K562 (cell line): Measurements from ENCODE around the gene APOO. TPM values are rescaled to one million over a fixed set of nuclear protein-coding genes. Genes with fewer than 3 reads are reported as not detected.

Source experiments
- ATAC-seq: fragments of 200-7000 bp; cut with Tn5 transposase; 3 replicates; pipeline ENCODE4 v1.9.1; 2020; ENCODE audit warnings: moderate library complexity
- BruUV-seq: library from RNA; stranded (reverse); fragments of 400-500 nt; replicated peaks from 2 replicates; lab custom pipeline; 2021; lab: Mats Ljungman, UMichigan
- CTCF ChIA-PET: fragments of 300-600 bp; formaldehyde crosslinking; extraction: SDS; loops from one replicate; lab custom pipeline; 2021; ENCODE audit warnings: low intra/inter-chr PET ratio; lab: Yijun Ruan, JAX
- POLR2A ChIA-PET: fragments of 300-600, 350-650 bp; sonication (Branson Sonifier 250); formaldehyde crosslinking; extraction: SDS; loops from one replicate; lab custom pipeline; 2021; ENCODE audit warnings: antibody characterized with exemption, inconsistent platforms; lab: Yijun Ruan, JAX
- DNase-seq, 4 experiments: peaks; one replicate each; pipeline versions ENCODE4 v3.0.0 to v3.0.0-alpha.2; 2011 to 2018; ENCODE audit warnings: low spot score in 3 of 4, mixed read lengths in 3 of 4; ENCODE audit errors: extremely low read depth in 1 of 4
- FAIRE-seq: peaks from 2 replicates; lab custom pipeline; 2011; peaks lifted over from hg19 to GRCh38; lab: Jason Lieb, UNC
- H2AFZ ChIP-seq: 2 replicates; pipeline ENCODE4 v1.6.0; 2011; ENCODE audit warnings: low read depth, low read length, control low read depth, inconsistent platforms
- H3K27ac ChIP-seq: fragments of 200-600 bp; 3 replicates; pipeline ENCODE4 v1.8.0; 2011; ENCODE audit warnings: low read depth, mild to moderate bottlenecking, control low read depth, inconsistent platforms, low read length, moderate library complexity, mixed read lengths; ENCODE audit errors: extremely low read depth
- H3K27me3 ChIP-seq, 2 experiments: fragments of 300-600 bp in 1 of 2; 2 replicates in 1 of 2; 3 replicates in 1 of 2; pipeline versions ENCODE4 v1.6.0 to v1.8.0; 2011; ENCODE audit warnings: inconsistent platforms in 2 of 2, low read length in 2 of 2, mild to moderate bottlenecking in 1 of 2, mixed read lengths in 1 of 2, moderate library complexity in 1 of 2; ENCODE audit not compliant: control insufficient read depth in 2 of 2, insufficient read depth in 2 of 2
- H3K36me3 ChIP-seq: fragments of 300-600 bp; 3 replicates; pipeline ENCODE4 v1.8.0; 2011; ENCODE audit warnings: mild to moderate bottlenecking, low read length, inconsistent platforms; ENCODE audit not compliant: control insufficient read depth, insufficient read depth
- H3K4me1 ChIP-seq, 2 experiments: fragments of 200-600 bp in 1 of 2; replicated peaks in 1 of 2; 2 replicates in 1 of 2; 3 replicates in 1 of 2; pipeline versions ENCODE4 v1.5.1 to v1.8.0; 2011; ENCODE audit warnings: inconsistent platforms in 2 of 2, low read length in 2 of 2, mild to moderate bottlenecking in 1 of 2, mixed read lengths in 1 of 2, moderate library complexity in 1 of 2; ENCODE audit not compliant: control insufficient read depth in 2 of 2, insufficient read depth in 2 of 2
- H3K4me2 ChIP-seq: 2 replicates; pipeline ENCODE4 v1.6.1; 2011; ENCODE audit warnings: low read length, control low read depth, inconsistent platforms, mixed read lengths; ENCODE audit not compliant: insufficient read depth
- H3K4me3 ChIP-seq: fragments of 200-600 bp; sonication (generic), shearing (Covaris generic); 2 replicates; pipeline ENCODE4 v1.5.1; 2016; ENCODE audit warnings: control low read depth, inconsistent platforms
- H3K79me2 ChIP-seq: fragments of 200-600 bp; 3 replicates; pipeline ENCODE4 v1.8.0; 2011; ENCODE audit warnings: low read length, inconsistent platforms; ENCODE audit not compliant: control insufficient read depth, insufficient read depth
- H3K9ac ChIP-seq, 2 experiments: 2 replicates each; pipeline versions ENCODE4 v1.6.0 to v1.6.1; 2011; ENCODE audit warnings: low read depth in 2 of 2, low read length in 2 of 2, control low read depth in 1 of 2, inconsistent platforms in 1 of 2, mild to moderate bottlenecking in 1 of 2, mixed read lengths in 1 of 2; ENCODE audit not compliant: insufficient read depth in 1 of 2
- H3K9me1 ChIP-seq: one replicate; pipeline ENCODE4 v1.6.0; 2011; ENCODE audit warnings: inconsistent platforms, mild to moderate bottlenecking, low read length, moderate library complexity; ENCODE audit not compliant: control insufficient read depth, insufficient read depth
- H3K9me3 ChIP-seq: replicated peaks from 2 replicates; pipeline ENCODE4 v1.5.1; 2011; ENCODE audit warnings: low read depth, low read length, inconsistent platforms; ENCODE audit not compliant: control insufficient read depth, insufficient read depth
- H4K20me1 ChIP-seq: replicated peaks from 2 replicates; pipeline ENCODE4 v1.6.1; 2011; ENCODE audit warnings: low read length, inconsistent platforms, mixed read lengths; ENCODE audit not compliant: control insufficient read depth, insufficient read depth
- CHD2 ChIP-seq: IDR thresholded peaks from 2 replicates; pipeline ENCODE4 v1.6.1; 2011; ENCODE audit warnings: low read depth, low read length
- HLTF ChIP-seq: fragments of 450-650 bp; IDR thresholded peaks from 2 replicates; pipeline ENCODE4 v1.6.1; 2016
- HOXB6 ChIP-seq: fragments of 250-450 bp; sonication (Bioruptor Pico); IDR thresholded peaks from 2 replicates; pipeline ENCODE4 v1.5.1; 2022; ENCODE audit warnings: mild to moderate bottlenecking, borderline replicate concordance
- JUN ChIP-seq, 2 experiments: sonication (generic) in 1 of 2; formaldehyde crosslinking in 1 of 2; IDR thresholded peaks; 2 replicates each; pipeline versions ENCODE4 v1.6.1 to v1.8.0; 2012 to 2022; ENCODE audit warnings: borderline replicate concordance in 2 of 2, mild to moderate bottlenecking in 2 of 2, improper control_type of control experiment in 1 of 2, low read depth in 1 of 2, low read length in 1 of 2, missing genetic modification reagents in 1 of 2
- KDM1A ChIP-seq, 2 experiments: fragments of 450-650 bp; IDR thresholded peaks; 2 replicates each; pipeline ENCODE4 v1.6.1; 2016; ENCODE audit warnings: mild to moderate bottlenecking in 2 of 2
- L3MBTL2 ChIP-seq: fragments of 450-650 bp; IDR thresholded peaks from 2 replicates; pipeline ENCODE4 v1.6.1; 2016; ENCODE audit warnings: mild to moderate bottlenecking, moderate library complexity
- SRSF1 ChIP-seq: fragments of 200-400 bp; formaldehyde crosslinking; IDR thresholded peaks from 2 replicates; pipeline ENCODE4 v1.6.1; 2017; ENCODE audit warnings: mild to moderate bottlenecking, low read depth, low read length, moderate library complexity
- ZNF175 ChIP-seq: fragments of 200-800 bp; sonication (Bioruptor generic); IDR thresholded peaks from 2 replicates; pipeline ENCODE4 v1.6.1; 2016; ENCODE audit warnings: low read depth, mild to moderate bottlenecking, missing genetic modification characterization, missing compliant biosample characterization
- ZNF586 ChIP-seq: fragments of 450-650 bp; formaldehyde crosslinking; conservative IDR thresholded peaks from 2 replicates; pipeline ENCODE4 v1.4.0; 2020; ENCODE audit warnings: mild to moderate bottlenecking, moderate library complexity
- ZNF668 ChIP-seq: fragments of 250-450 bp; sonication (Bioruptor Pico); IDR thresholded peaks from 2 replicates; pipeline ENCODE4 v1.8.0; 2022; ENCODE audit warnings: mild to moderate bottlenecking, inconsistent platforms
- WGBS: fragments of 100-300 bp; shearing (Covaris generic); methylation state at CpG from one replicate; pipeline ENCODE4 v1.1.6; 2016; ENCODE audit warnings: low coverage, mixed read lengths; ENCODE audit not compliant: insufficient coverage; ENCODE audit errors: missing lambda C conversion rate; 5-methylcytosine and 5-hydroxymethylcytosine counted together
- in situ Hi-C: fragments of 300-500 bp; cut with MboI; formaldehyde crosslinking; loops from 4 replicates; pipeline ENCODE4 v1.15.0; 2018; ENCODE audit warnings: inconsistent platforms, mixed read lengths
- intact Hi-C: fragments of 100-400 bp; cut with micrococcal nuclease; formaldehyde crosslinking; loops from 2 replicates; pipeline ENCODE4 v1.14.2; 2022
- polyA plus RNA-seq, 8 experiments: library from polyadenylated mRNA; depleted of rRNA in 4 of 8; stranded (reverse) in 5 of 8; unstranded in 3 of 8; fragments of >200 nt; fragmentation: Nextera tagmentation in 2 of 8; fragmentation: Illumina TruSeq in 1 of 8; extraction: Ambion mirVana in 2 of 8; extraction: Trizol in 1 of 8; gene quantifications; 2 replicates each; pipeline versions ENCODE4 v1.2.1 to v1.2.3, GENCODE V29; 2011 to 2014; ENCODE audit warnings: inconsistent platforms in 1 of 8, missing spikeins in 1 of 8
- total RNA-seq, 7 experiments: library from RNA; depleted of rRNA in 6 of 7; stranded (reverse); fragments of >200 nt in 6 of 7; fragmentation: Illumina TruSeq in 2 of 7; extraction: Trizol in 2 of 7; gene quantifications; 2 replicates each; pipeline versions ENCODE4 v1.2.1 to v1.2.3, GENCODE V29; 2011 to 2021; ENCODE audit warnings: low replicate concordance in 1 of 7
- TF ChIP-seq, protein P1 (sequence below): sonication (generic); formaldehyde crosslinking; IDR thresholded peaks from 2 replicates; pipeline ENCODE4 v1.8.1; 2022; ENCODE audit warnings: missing genetic modification reagents
- TF ChIP-seq, protein P2 (sequence below): fragments of 150-350 bp; IDR thresholded peaks from 2 replicates; pipeline ENCODE4 v1.6.1; 2014; ENCODE audit warnings: low read depth, mild to moderate bottlenecking, low read length, borderline replicate concordance
- TF ChIP-seq, protein P3 (sequence below): fragments of 250-450 bp; sonication (Bioruptor Pico); IDR thresholded peaks from 2 replicates; pipeline ENCODE4 v1.8.0; 2021; ENCODE audit warnings: moderate library complexity, mild to moderate bottlenecking, inconsistent platforms
- TF ChIP-seq, protein P4 (sequence below): sonication (generic); formaldehyde crosslinking; IDR thresholded peaks from 2 replicates; pipeline ENCODE4 v1.8.1; 2023; ENCODE audit warnings: mild to moderate bottlenecking, missing genetic modification reagents
- TF ChIP-seq, protein P5 (sequence below): fragments of 250-450 bp; sonication (Bioruptor Pico); IDR thresholded peaks from 2 replicates; pipeline ENCODE4 v1.8.0; 2021; ENCODE audit warnings: borderline replicate concordance, mild to moderate bottlenecking, moderate library complexity; ENCODE audit not compliant: poor library complexity, severe bottlenecking

The APOO gene
- total and polyA plus RNA-seq, 9 of the 15 experiments (the other 6 are each of a cell fraction or from before 2014, with no cell fraction given): 37.3 to 76.4 (median 60.8) TPM

DNA sequence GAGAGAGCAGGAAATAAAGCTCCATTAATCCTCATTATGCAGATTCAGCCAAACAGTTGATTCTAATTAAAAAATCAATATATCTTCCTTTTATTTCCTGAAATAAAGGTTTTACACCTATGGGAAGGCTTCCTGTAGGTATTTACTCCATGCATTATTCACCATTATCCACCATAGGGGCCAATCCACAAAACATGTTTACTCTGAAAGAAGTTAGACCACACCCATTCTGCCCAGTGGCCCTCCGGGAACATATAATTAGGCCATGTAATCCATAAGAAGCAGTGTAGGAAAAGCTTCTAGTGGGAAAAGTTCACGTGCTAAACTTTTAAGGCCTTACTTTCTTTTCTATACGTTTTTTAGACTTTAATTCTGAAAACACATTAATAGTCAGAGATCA lies 67.1 kb downstream of the APOO start:
- DNase-seq: no peak
- intact Hi-C loops: loop anchor here (5.0 kb wide), 1 partner anchor 62 kb away; no protein-coding TSS in a partner anchor
- no peaks in the 10 kb centered on the region for H3K79me2 ChIP-seq
- no peak overlapping the region for H3K4me3 ChIP-seq
- no peak for FAIRE-seq
- 32% methylated on average over 3 of the region's 3 CpGs for WGBS
- H3K4me1 ChIP-seq: peaks cover 8 to 18% of the 10 kb centered on the region in 2 experiments; a peak in 4 of 5 replicates
- POLR2A ChIA-PET: no interaction called here
- H3K36me3 ChIP-seq: no peaks in the 10 kb centered on the region
- in situ Hi-C loops: no loop called here
- no peaks in the 10 kb centered on the region for H4K20me1 ChIP-seq
- H2AFZ ChIP-seq: no peak overlapping the region
- no TSS peak for BruUV-seq
- H3K9me3 ChIP-seq: no peaks in the 10 kb centered on the region
- no peak overlapping the region for H3K27ac ChIP-seq
- no peaks in the 10 kb centered on the region for H3K9me1 ChIP-seq
- H3K27me3 ChIP-seq: no peaks in the 10 kb centered on the region
- CTCF ChIA-PET: no interaction called here
- no peak overlapping the region for H3K9ac ChIP-seq
- no peak overlapping the region for H3K4me2 ChIP-seq
- ATAC-seq: no peak
- TF ChIP-seq JUN (IDR thresholded peaks at IDR 0.05; ENCODE audit: borderline replicate concordance, low read depth, low read length) (no peak), JUN (CRISPR knock-in tag; IDR thresholded peaks at IDR 0.05; ENCODE audit: borderline replicate concordance) (no peak), HLTF (no peak), CHD2 (no peak), L3MBTL2 (no peak), ZNF668 (no peak), HOXB6 (no peak), SRSF1 (no peak), KDM1A (IDR thresholded peaks at IDR 0.05) (no peak), ZNF175 (CRISPR knock-in tag) (no peak), ZNF586 (CRISPR knock-in tag) (no peak)
- TF ChIP-seq, protein P1, sequence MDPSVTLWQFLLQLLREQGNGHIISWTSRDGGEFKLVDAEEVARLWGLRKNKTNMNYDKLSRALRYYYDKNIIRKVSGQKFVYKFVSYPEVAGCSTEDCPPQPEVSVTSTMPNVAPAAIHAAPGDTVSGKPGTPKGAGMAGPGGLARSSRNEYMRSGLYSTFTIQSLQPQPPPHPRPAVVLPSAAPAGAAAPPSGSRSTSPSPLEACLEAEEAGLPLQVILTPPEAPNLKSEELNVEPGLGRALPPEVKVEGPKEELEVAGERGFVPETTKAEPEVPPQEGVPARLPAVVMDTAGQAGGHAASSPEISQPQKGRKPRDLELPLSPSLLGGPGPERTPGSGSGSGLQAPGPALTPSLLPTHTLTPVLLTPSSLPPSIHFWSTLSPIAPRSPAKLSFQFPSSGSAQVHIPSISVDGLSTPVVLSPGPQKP (CRISPR knock-in tag): no peak
- TF ChIP-seq, protein P2, sequence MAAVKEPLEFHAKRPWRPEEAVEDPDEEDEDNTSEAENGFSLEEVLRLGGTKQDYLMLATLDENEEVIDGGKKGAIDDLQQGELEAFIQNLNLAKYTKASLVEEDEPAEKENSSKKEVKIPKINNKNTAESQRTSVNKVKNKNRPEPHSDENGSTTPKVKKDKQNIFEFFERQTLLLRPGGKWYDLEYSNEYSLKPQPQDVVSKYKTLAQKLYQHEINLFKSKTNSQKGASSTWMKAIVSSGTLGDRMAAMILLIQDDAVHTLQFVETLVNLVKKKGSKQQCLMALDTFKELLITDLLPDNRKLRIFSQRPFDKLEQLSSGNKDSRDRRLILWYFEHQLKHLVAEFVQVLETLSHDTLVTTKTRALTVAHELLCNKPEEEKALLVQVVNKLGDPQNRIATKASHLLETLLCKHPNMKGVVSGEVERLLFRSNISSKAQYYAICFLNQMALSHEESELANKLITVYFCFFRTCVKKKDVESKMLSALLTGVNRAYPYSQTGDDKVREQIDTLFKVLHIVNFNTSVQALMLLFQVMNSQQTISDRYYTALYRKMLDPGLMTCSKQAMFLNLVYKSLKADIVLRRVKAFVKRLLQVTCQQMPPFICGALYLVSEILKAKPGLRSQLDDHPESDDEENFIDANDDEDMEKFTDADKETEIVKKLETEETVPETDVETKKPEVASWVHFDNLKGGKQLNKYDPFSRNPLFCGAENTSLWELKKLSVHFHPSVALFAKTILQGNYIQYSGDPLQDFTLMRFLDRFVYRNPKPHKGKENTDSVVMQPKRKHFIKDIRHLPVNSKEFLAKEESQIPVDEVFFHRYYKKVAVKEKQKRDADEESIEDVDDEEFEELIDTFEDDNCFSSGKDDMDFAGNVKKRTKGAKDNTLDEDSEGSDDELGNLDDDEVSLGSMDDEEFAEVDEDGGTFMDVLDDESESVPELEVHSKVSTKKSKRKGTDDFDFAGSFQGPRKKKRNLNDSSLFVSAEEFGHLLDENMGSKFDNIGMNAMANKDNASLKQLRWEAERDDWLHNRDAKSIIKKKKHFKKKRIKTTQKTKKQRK: no peak
- TF ChIP-seq, protein P3, sequence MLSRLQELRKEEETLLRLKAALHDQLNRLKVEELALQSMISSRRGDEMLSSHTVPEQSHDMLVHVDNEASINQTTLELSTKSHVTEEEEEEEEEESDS (CRISPR knock-in tag): no peak
- TF ChIP-seq, protein P4, sequence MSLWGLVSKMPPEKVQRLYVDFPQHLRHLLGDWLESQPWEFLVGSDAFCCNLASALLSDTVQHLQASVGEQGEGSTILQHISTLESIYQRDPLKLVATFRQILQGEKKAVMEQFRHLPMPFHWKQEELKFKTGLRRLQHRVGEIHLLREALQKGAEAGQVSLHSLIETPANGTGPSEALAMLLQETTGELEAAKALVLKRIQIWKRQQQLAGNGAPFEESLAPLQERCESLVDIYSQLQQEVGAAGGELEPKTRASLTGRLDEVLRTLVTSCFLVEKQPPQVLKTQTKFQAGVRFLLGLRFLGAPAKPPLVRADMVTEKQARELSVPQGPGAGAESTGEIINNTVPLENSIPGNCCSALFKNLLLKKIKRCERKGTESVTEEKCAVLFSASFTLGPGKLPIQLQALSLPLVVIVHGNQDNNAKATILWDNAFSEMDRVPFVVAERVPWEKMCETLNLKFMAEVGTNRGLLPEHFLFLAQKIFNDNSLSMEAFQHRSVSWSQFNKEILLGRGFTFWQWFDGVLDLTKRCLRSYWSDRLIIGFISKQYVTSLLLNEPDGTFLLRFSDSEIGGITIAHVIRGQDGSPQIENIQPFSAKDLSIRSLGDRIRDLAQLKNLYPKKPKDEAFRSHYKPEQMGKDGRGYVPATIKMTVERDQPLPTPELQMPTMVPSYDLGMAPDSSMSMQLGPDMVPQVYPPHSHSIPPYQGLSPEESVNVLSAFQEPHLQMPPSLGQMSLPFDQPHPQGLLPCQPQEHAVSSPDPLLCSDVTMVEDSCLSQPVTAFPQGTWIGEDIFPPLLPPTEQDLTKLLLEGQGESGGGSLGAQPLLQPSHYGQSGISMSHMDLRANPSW (CRISPR knock-in tag): no peak
- TF ChIP-seq, protein P5, sequence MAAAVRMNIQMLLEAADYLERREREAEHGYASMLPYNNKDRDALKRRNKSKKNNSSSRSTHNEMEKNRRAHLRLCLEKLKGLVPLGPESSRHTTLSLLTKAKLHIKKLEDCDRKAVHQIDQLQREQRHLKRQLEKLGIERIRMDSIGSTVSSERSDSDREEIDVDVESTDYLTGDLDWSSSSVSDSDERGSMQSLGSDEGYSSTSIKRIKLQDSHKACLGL (CRISPR knock-in tag): no peak
